ENCODE results near the gene ZBTB20.

ZBTB20 gene

GRCh38 chr3:114745322-114746240 is 401.5 kb downstream of the ZBTB20 start:
- Histone ChIP-seq H3K9ac (ENCODE audit: low read depth, low read length) (no peak overlapping the region), H3K36me3 (ENCODE audit: insufficient read depth, low read length) (no peaks in the 10 kb centered on the region), H3K4me1 (ENCODE audit: insufficient read depth, low read length) (peaks cover 4% of the 10 kb centered on the region; the same call in 1 of the 2 replicates), H3K27ac (ENCODE audit: low read depth, low read length) (no peak overlapping the region), H3K4me3 (ENCODE audit: low read length) (no peak overlapping the region), H3K9me3 (ENCODE audit: insufficient read depth, low read depth, low read length) (no peaks in the 10 kb centered on the region), H3K27me3 (ENCODE audit: insufficient read depth, low read length) (no peaks in the 10 kb centered on the region)
- 85% methylated on average over 5 of the region's 5 CpGs for WGBS

GRCh38 chr3:114743746-114744485 is 403.2 kb downstream of the ZBTB20 start:
- Histone ChIP-seq H3K9ac (ENCODE audit: low read depth, low read length) (no peak overlapping the region), H3K27me3 (ENCODE audit: insufficient read depth, low read length) (no peaks in the 10 kb centered on the region), H3K36me3 (ENCODE audit: insufficient read depth, low read length) (no peaks in the 10 kb centered on the region), H3K4me3 (ENCODE audit: low read length) (no peak overlapping the region), H3K27ac (ENCODE audit: low read depth, low read length) (no peak overlapping the region), H3K9me3 (ENCODE audit: insufficient read depth, low read depth, low read length) (no peaks in the 10 kb centered on the region), H3K4me1 (ENCODE audit: insufficient read depth, low read length) (peaks cover 4% of the 10 kb centered on the region; the same call in 1 of the 2 replicates)
- 97% methylated on average over 3 of the region's 5 CpGs for WGBS

- WGBS, result 93% methylated on average over 1 of the region's 1 CpG
- peaks cover 4% of the 10 kb centered on the region; the same call in 1 of the 2 replicates for H3K4me1 ChIP-seq (ENCODE audit: insufficient read depth, low read length)
Measured at GRCh38 chr3:114741066-114741465, 406.0 kb downstream of the ZBTB20 start.

GRCh38 chr3:114739627-114740026 is 407.5 kb downstream of the ZBTB20 start:
- no peaks in the 10 kb centered on the region for H3K27me3 ChIP-seq (ENCODE audit: insufficient read depth, low read length)
- H3K4me1 ChIP-seq (ENCODE audit: insufficient read depth, low read length), result no peaks in the 10 kb centered on the region
- 100% methylated on average over 1 of the region's 1 CpG for WGBS
- H3K36me3 ChIP-seq (ENCODE audit: insufficient read depth, low read length), result no peaks in the 10 kb centered on the region
- no peak overlapping the region for H3K9ac ChIP-seq (ENCODE audit: low read depth, low read length)
- no peak overlapping the region for H3K4me3 ChIP-seq (ENCODE audit: low read length)
- H3K27ac ChIP-seq (ENCODE audit: low read depth, low read length), result no peak overlapping the region
- no peaks in the 10 kb centered on the region for H3K9me3 ChIP-seq (ENCODE audit: insufficient read depth, low read depth, low read length)

More at GRCh38 chr3:114741066-114741465, 406.0 kb downstream of the ZBTB20 start:
- Histone ChIP-seq H3K4me3 (ENCODE audit: low read length) (no peak overlapping the region), H3K9ac (ENCODE audit: low read depth, low read length) (no peak overlapping the region), H3K9me3 (ENCODE audit: insufficient read depth, low read depth, low read length) (no peaks in the 10 kb centered on the region), H3K36me3 (ENCODE audit: insufficient read depth, low read length) (no peaks in the 10 kb centered on the region), H3K27me3 (ENCODE audit: insufficient read depth, low read length) (no peaks in the 10 kb centered on the region), H3K27ac (ENCODE audit: low read depth, low read length) (no peak overlapping the region)

- WGBS, result 46% methylated on average over 2 of the region's 3 CpGs
- H3K4me1 ChIP-seq (ENCODE audit: insufficient read depth, low read length), result no peaks in the 10 kb centered on the region
- no peaks in the 10 kb centered on the region for H3K9me3 ChIP-seq (ENCODE audit: insufficient read depth, low read depth, low read length)
- H3K36me3 ChIP-seq (ENCODE audit: insufficient read depth, low read length), result no peaks in the 10 kb centered on the region
- H3K4me3 ChIP-seq (ENCODE audit: low read length), result no peak overlapping the region
- H3K27ac ChIP-seq (ENCODE audit: low read depth, low read length), result no peak overlapping the region
- no peaks in the 10 kb centered on the region for H3K27me3 ChIP-seq (ENCODE audit: insufficient read depth, low read length)
- H3K9ac ChIP-seq (ENCODE audit: low read depth, low read length), result no peak overlapping the region
Measured at GRCh38 chr3:114732353-114732752, 414.7 kb downstream of the ZBTB20 start.

GRCh38 chr3:114730397-114730796 is 416.7 kb downstream of the ZBTB20 start:
- Histone ChIP-seq H3K36me3 (ENCODE audit: insufficient read depth, low read length) (no peaks in the 10 kb centered on the region), H3K27me3 (ENCODE audit: insufficient read depth, low read length) (no peaks in the 10 kb centered on the region), H3K9me3 (ENCODE audit: insufficient read depth, low read depth, low read length) (no peaks in the 10 kb centered on the region), H3K4me1 (ENCODE audit: insufficient read depth, low read length) (no peaks in the 10 kb centered on the region), H3K27ac (ENCODE audit: low read depth, low read length) (no peak overlapping the region), H3K4me3 (ENCODE audit: low read length) (no peak overlapping the region), H3K9ac (ENCODE audit: low read depth, low read length) (no peak overlapping the region)
- 82% methylated on average over 1 of the region's 1 CpG for WGBS

GRCh38 chr3:114727373-114727772 is 419.7 kb downstream of the ZBTB20 start:
- Histone ChIP-seq H3K4me1 (ENCODE audit: insufficient read depth, low read length) (no peaks in the 10 kb centered on the region), H3K9ac (ENCODE audit: low read depth, low read length) (no peak overlapping the region), H3K4me3 (ENCODE audit: low read length) (no peak overlapping the region), H3K36me3 (ENCODE audit: insufficient read depth, low read length) (no peaks in the 10 kb centered on the region), H3K27ac (ENCODE audit: low read depth, low read length) (no peak overlapping the region), H3K9me3 (ENCODE audit: insufficient read depth, low read depth, low read length) (no peaks in the 10 kb centered on the region), H3K27me3 (ENCODE audit: insufficient read depth, low read length) (no peaks in the 10 kb centered on the region)
- 79% methylated on average over 1 of the region's 1 CpG for WGBS

GRCh38 chr3:114725966-114726365 is 421.1 kb downstream of the ZBTB20 start:
- Histone ChIP-seq H3K9me3 (ENCODE audit: insufficient read depth, low read depth, low read length) (no peaks in the 10 kb centered on the region), H3K27me3 (ENCODE audit: insufficient read depth, low read length) (no peaks in the 10 kb centered on the region), H3K9ac (ENCODE audit: low read depth, low read length) (no peak overlapping the region), H3K4me1 (ENCODE audit: insufficient read depth, low read length) (no peaks in the 10 kb centered on the region), H3K36me3 (ENCODE audit: insufficient read depth, low read length) (no peaks in the 10 kb centered on the region), H3K27ac (ENCODE audit: low read depth, low read length) (no peak overlapping the region), H3K4me3 (ENCODE audit: low read length) (no peak overlapping the region)
- 94% methylated on average over 3 of the region's 3 CpGs for WGBS

GRCh38 chr3:114722530-114722929 is 424.6 kb downstream of the ZBTB20 start:
- H3K36me3 ChIP-seq (ENCODE audit: insufficient read depth, low read length), result no peaks in the 10 kb centered on the region
- H3K27me3 ChIP-seq (ENCODE audit: insufficient read depth, low read length), result no peaks in the 10 kb centered on the region
- H3K9me3 ChIP-seq (ENCODE audit: insufficient read depth, low read depth, low read length), result no peaks in the 10 kb centered on the region
- no peak overlapping the region for H3K4me3 ChIP-seq (ENCODE audit: low read length)
- H3K27ac ChIP-seq (ENCODE audit: low read depth, low read length), result no peak overlapping the region
- no CpG with 5 or more reads among the region's 1 CpG for WGBS
- no peaks in the 10 kb centered on the region for H3K4me1 ChIP-seq (ENCODE audit: insufficient read depth, low read length)
- H3K9ac ChIP-seq (ENCODE audit: low read depth, low read length), result no peak overlapping the region

GRCh38 chr3:114721864-114722263 is 425.2 kb downstream of the ZBTB20 start:
- Histone ChIP-seq H3K36me3 (ENCODE audit: insufficient read depth, low read length) (no peaks in the 10 kb centered on the region), H3K4me3 (ENCODE audit: low read length) (no peak overlapping the region), H3K4me1 (ENCODE audit: insufficient read depth, low read length) (no peaks in the 10 kb centered on the region), H3K9ac (ENCODE audit: low read depth, low read length) (no peak overlapping the region), H3K27me3 (ENCODE audit: insufficient read depth, low read length) (no peaks in the 10 kb centered on the region), H3K27ac (ENCODE audit: low read depth, low read length) (no peak overlapping the region), H3K9me3 (ENCODE audit: insufficient read depth, low read depth, low read length) (no peaks in the 10 kb centered on the region)
- 98% methylated on average over 2 of the region's 2 CpGs for WGBS

- no peaks in the 10 kb centered on the region for H3K27me3 ChIP-seq (ENCODE audit: insufficient read depth, low read length)
- no peaks in the 10 kb centered on the region for H3K36me3 ChIP-seq (ENCODE audit: insufficient read depth, low read length)
- H3K9me3 ChIP-seq (ENCODE audit: insufficient read depth, low read depth, low read length), result no peaks in the 10 kb centered on the region
- no peaks in the 10 kb centered on the region for H3K4me1 ChIP-seq (ENCODE audit: insufficient read depth, low read length)
- no peak overlapping the region for H3K9ac ChIP-seq (ENCODE audit: low read depth, low read length)
- WGBS, result 95% methylated on average over 2 of the region's 3 CpGs
- H3K4me3 ChIP-seq (ENCODE audit: low read length), result no peak overlapping the region
- no peak overlapping the region for H3K27ac ChIP-seq (ENCODE audit: low read depth, low read length)
Measured at GRCh38 chr3:114721209-114721608, 425.9 kb downstream of the ZBTB20 start.
